ENCODE data around the gene IRF4. TPM values are rescaled to one million over a fixed set of nuclear protein-coding genes. Genes with fewer than 3 reads are reported as not detected.
A peak's percentile ranks its signal among the peaks of the same experiment; 100 is the strongest.

IRF4 gene
- total RNA-seq, 2 experiments from 2014 or later: 94.2 to 95.1 TPM

GRCh38 chr6:348860-349396 lies 42.6 kb upstream of the IRF4 start:
- Mint-ChIP-seq H3K4me1 (peaks cover 6% of the 10 kb centered on the region), H3K36me3 (peaks cover 8% of the 10 kb centered on the region), H3K27ac (no peak overlapping the region), H3K9me3 (no peaks in the 10 kb centered on the region), H3K27me3 (no peaks in the 10 kb centered on the region), H3K4me3 (no peak overlapping the region)
- DNase-seq: no peak
- POLR2A ChIA-PET: no interaction called here
- ATAC-seq (ENCODE audit: low read depth): no peak

DNA sequence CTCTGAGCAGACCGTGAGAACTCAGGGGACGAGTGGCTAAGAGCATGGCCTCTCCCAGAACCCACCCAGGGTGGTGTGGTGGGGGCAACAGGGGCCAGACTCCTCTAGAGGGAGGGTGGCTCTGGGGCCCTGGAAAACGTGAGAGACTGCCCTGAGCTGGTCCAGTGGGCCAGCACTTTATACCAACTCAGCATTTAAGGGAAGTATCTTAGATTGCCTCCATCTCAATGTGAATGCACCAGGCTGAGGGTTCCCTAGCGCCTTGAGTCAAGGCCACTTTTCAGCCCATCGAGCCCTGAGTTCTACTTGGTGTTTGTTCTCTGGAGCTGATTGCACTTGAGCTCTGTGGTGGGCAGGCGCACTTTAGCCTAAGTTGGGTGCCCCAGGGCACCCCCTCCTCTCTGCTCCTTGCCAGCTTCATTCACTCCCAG lies 42.0 kb upstream of the IRF4 start:
- no peaks in the 10 kb centered on the region for H3K27me3 Mint-ChIP-seq
- H3K4me1 Mint-ChIP-seq: peaks cover 5% of the 10 kb centered on the region
- ATAC-seq (ENCODE audit: low read depth): no peak
- H3K4me3 Mint-ChIP-seq: no peak overlapping the region
- no peak overlapping the region for H3K27ac Mint-ChIP-seq
- POLR2A ChIA-PET: interaction anchor here (1.0 kb wide), 1 partner anchor 42 kb away, joined by 3 read pairs; the partner anchor contains the start of gene IRF4
- H3K9me3 Mint-ChIP-seq: no peaks in the 10 kb centered on the region
- no peak for DNase-seq
- peaks cover 8% of the 10 kb centered on the region for H3K36me3 Mint-ChIP-seq

DNA sequence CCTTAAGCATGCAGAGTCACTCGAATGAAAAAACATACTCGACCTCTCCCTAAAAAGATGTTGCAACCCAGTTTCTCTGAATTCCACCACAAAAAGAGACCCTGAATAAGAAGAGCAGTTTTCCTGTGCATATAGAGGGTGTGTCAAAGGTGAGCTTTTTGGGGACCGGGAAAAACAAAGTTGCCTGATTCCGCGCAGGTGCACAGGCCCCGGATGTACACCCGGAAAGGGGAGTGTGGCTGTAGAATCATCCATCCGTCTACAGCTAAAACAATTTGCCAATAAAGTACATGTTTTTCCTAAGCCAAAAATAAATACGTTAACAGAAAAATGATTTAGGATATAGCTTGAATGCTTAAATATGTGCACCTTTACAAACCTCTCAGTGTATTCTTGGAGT lies 41.2 kb upstream of the IRF4 start:
- ATAC-seq (ENCODE audit: low read depth) (no peak), DNase-seq (no peak)
- POLR2A ChIA-PET: interaction anchor here (1.0 kb wide), 1 partner anchor 41 kb away, joined by 3 read pairs; the partner anchor contains the start of gene IRF4
- Mint-ChIP-seq H3K27ac (no peak overlapping the region), H3K4me3 (no peak overlapping the region), H3K27me3 (no peaks in the 10 kb centered on the region), H3K9me3 (no peaks in the 10 kb centered on the region), H3K36me3 (peaks cover 8% of the 10 kb centered on the region), H3K4me1 (peaks cover 5% of the 10 kb centered on the region)

DNA sequence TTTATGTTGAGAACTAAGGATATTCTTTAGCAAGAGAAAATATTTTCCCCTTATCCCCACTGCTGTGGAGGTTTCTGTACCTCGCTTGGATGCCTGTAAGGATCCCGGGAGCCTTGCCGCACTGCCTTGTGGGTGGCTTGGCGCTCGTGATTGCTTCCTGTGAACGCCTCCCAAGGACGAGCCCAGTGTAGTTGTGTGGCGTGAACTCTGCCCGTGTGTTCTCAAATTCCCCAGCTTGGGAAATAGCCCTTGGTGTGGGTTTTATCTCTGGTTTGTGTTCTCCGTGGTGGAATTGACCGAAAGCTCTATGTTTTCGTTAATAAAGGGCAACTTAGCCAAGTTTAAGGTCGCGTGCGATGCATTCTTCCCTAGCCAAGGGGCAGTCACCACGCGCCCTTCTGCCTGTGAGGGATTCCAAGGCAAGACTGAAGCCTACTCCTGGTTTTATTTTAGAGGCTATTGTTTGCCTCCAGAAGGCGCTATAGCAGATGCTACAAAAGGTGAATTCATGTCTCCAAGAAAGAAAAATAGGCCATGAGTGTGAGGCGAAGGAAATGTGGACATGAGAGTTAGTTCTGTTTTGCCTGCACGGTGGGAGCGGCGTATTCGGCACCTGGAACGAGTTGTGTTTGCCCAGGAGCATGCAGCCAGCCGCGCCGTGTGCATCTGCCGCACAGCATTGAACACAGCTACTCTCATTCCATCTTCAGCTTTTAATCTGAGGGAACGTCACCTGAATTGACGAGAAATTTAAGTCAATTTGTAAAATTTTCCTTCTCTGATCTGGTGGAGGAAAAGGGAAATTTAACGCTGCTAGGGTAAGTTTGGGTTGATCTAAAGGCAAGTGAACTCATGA lies 40.3 kb upstream of the IRF4 start:
- H3K4me1 Mint-ChIP-seq: peaks cover 5% of the 10 kb centered on the region
- no peak for ATAC-seq (ENCODE audit: low read depth)
- H3K4me3 Mint-ChIP-seq: no peak overlapping the region
- no peaks in the 10 kb centered on the region for H3K27me3 Mint-ChIP-seq
- POLR2A ChIA-PET: no interaction called here
- H3K36me3 Mint-ChIP-seq: peaks cover 8% of the 10 kb centered on the region
- H3K27ac Mint-ChIP-seq: no peak overlapping the region
- DNase-seq: no peak
- H3K9me3 Mint-ChIP-seq: no peaks in the 10 kb centered on the region

DNA sequence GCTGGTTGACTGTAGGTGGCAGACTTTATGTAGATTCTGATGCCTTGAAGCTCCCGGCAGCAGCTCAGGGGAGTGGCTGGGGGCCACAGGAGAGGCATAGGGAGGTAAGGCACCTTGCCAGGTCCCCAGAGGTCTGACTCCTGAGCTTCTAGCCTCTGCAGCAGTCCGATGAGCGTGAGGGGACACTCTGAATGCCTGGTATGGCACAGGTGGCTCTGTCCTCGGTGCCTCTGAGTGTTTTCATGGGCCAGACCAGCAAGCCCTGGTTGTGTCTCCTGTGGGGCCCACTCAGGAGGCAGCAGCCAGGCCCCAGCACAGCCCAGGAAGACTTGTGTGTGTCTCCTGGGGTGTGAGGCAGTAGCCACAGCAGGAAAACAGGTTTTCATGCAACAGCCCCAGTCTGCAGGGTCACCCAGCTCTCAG lies 39.7 kb upstream of the IRF4 start:
- no peak overlapping the region for H3K4me3 Mint-ChIP-seq
- no peak for DNase-seq
- no peaks in the 10 kb centered on the region for H3K9me3 Mint-ChIP-seq
- H3K4me1 Mint-ChIP-seq: peaks cover 7% of the 10 kb centered on the region
- peak overlapping the region; percentile 31 for H3K27ac Mint-ChIP-seq
- no peaks in the 10 kb centered on the region for H3K27me3 Mint-ChIP-seq
- H3K36me3 Mint-ChIP-seq: peaks cover 8% of the 10 kb centered on the region
- POLR2A ChIA-PET: interaction anchor here (0.6 to 1.9 kb wide), 2 partner anchors 13 to 40 kb away, joined by 3 to 8 read pairs; partner anchors contain the start of gene IRF4
- ATAC-seq (ENCODE audit: low read depth): no peak

DNA sequence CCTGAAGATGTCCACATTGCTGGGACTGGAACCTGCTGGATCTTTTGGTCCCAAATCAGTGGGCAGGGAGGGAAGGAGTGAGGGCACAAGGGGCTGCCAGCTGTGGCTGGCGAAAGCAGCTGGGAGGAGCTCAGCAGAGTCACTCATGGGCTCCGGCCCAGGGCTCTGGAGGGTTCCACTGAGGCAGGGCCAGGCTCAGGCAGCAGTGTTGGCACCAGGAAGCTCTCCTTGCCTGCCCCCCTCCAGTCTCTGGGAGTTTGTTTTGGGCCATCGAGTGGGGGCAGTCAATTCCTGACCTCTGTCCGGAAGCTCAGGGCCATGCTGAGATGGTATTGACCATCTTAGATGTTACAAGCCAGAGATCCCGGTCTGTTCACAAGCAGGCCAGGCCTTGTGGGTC lies 39.1 kb upstream of the IRF4 start:
- H3K9me3 Mint-ChIP-seq: no peaks in the 10 kb centered on the region
- POLR2A ChIA-PET: interaction anchor here (0.6 to 1.9 kb wide), 2 partner anchors 14 to 39 kb away, joined by 3 to 8 read pairs; partner anchors contain the start of gene IRF4
- H3K4me1 Mint-ChIP-seq: peaks cover 7% of the 10 kb centered on the region
- ATAC-seq (ENCODE audit: low read depth) (no peak), DNase-seq (no peak)
- no peaks in the 10 kb centered on the region for H3K27me3 Mint-ChIP-seq
- no peak overlapping the region for H3K27ac Mint-ChIP-seq
- H3K36me3 Mint-ChIP-seq: peaks cover 8% of the 10 kb centered on the region
- H3K4me3 Mint-ChIP-seq: no peak overlapping the region

DNA sequence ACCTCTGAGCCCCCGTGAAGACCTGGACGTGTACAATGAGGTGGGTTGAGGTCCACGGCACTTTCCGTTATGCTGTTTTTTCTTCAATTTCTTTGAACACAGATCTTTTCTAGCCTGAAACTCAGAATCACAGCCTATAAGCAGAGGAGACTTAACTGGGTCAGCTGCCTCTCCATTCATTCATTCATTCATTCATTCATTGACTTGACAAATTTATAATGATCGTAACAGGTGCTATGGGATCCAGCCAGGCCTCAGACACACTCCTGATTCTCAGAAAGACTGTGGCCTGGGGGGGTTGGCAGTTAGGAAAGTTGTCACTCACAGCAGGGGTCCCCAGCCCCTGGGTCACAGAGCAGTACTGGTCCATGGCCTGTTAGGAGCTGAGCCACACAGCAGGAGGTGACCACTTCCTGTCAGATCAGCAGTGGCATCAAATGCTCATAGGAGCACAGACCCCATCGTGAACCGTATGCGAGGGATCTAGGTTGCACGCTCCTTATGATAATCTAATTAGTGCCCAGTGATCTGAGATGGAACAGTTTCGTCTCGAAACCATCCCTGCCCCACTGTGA lies 38.6 kb upstream of the IRF4 start:
- no peak overlapping the region for H3K27ac Mint-ChIP-seq
- no peaks in the 10 kb centered on the region for H3K27me3 Mint-ChIP-seq
- H3K4me1 Mint-ChIP-seq: peaks cover 7% of the 10 kb centered on the region
- H3K9me3 Mint-ChIP-seq: no peaks in the 10 kb centered on the region
- H3K36me3 Mint-ChIP-seq: peaks cover 8% of the 10 kb centered on the region
- no peak overlapping the region for H3K4me3 Mint-ChIP-seq
- DNase-seq (no peak), ATAC-seq (ENCODE audit: low read depth) (peak; percentile 32)
- POLR2A ChIA-PET: interaction anchor here (1.0 to 1.9 kb wide), 2 partner anchors 14 to 39 kb away, joined by 4 to 8 read pairs; partner anchors contain the start of gene IRF4

DNA sequence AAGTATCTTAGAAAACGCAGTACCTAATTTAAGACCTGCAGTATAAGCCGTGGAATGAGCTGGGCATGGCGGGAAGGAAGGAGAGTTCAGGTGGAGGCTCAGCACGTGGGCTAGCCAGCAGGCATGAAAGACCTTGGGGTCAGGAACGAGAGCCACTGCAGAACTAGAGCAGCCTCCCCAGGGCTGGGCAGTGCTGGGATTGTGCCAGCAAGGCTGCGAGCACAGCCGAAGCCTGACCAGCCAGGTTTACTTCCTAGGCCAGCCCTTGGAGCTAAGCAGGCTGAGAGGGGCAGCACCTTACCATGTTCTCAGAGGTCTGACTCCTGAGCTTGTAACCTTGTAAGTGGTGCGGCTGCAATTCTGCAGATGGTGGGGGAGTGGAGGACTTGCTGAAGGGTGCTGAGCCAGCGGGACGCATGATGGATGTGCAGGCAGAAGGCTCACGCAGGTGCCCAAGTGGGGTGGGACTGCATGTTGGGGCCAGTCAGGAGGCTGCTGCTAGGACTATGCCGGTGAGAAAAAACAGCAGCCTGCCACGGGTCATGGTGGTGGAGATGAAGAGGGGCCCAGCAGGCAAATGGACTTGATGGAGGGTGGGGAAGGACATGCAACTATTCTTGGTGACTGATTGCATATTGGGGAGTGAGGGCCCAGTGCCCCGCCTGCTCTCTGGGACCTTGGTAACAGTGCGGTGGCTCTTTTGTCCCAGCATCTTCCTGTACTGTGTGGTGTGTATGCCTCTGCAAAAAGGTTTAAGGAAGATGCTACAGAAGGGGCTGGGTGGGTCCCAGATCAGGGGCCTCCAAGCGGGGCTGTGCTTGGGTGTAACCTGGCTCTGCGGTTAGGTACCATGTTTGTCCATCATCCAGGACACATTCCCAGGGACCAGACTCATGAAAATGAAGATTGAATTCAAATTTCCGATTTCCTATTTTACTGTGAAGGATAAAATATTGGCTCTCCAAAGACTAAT lies 37.6 kb upstream of the IRF4 start:
- ATAC-seq (ENCODE audit: low read depth) (no peak), DNase-seq (no peak)
- Mint-ChIP-seq H3K27me3 (no peaks in the 10 kb centered on the region), H3K9me3 (no peaks in the 10 kb centered on the region), H3K27ac (no peak overlapping the region), H3K36me3 (peaks cover 5% of the 10 kb centered on the region), H3K4me1 (peaks cover 7% of the 10 kb centered on the region), H3K4me3 (no peak overlapping the region)
- POLR2A ChIA-PET: interaction anchor here (1.0 to 1.9 kb wide), 2 partner anchors 15 to 38 kb away, joined by 4 to 8 read pairs; partner anchors contain the start of gene IRF4

DNA sequence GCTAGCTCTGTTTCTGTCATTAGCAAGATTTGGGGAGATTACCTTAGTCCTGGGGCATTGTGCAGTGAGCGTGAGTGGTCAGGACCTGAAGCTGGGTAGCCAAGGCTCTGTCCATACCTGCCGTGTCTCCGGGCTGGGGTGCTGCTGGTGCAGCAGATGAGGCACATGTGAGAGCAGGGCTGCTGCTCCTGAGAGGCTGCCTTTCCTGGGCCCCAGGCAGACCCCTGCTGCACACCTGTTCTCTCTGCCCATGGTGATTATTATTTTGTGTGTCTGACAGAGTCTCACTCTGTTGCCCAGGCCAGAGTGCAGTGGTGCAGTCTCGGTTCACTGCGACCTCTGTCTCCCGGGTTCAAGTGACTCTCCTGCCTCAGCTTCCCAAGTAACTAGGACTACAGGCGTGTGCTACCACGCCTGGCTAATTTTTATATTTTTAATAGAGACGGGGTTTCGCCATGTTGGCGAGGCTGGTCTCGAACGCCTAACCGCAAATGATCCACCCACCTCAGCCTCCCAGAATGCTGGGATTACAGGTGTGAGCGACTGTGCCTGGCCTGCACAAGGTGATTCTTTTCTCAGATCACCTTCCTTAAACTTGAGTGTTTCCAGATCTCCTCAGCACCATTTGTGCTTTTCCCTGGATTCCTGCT lies 36.8 kb upstream of the IRF4 start:
- Mint-ChIP-seq H3K27ac (no peak overlapping the region), H3K4me3 (no peak overlapping the region), H3K9me3 (no peaks in the 10 kb centered on the region), H3K27me3 (no peaks in the 10 kb centered on the region), H3K4me1 (peaks cover 7% of the 10 kb centered on the region), H3K36me3 (peaks cover 1% of the 10 kb centered on the region)
- POLR2A ChIA-PET: no interaction called here
- ATAC-seq (ENCODE audit: low read depth) (no peak), DNase-seq (no peak)

DNA sequence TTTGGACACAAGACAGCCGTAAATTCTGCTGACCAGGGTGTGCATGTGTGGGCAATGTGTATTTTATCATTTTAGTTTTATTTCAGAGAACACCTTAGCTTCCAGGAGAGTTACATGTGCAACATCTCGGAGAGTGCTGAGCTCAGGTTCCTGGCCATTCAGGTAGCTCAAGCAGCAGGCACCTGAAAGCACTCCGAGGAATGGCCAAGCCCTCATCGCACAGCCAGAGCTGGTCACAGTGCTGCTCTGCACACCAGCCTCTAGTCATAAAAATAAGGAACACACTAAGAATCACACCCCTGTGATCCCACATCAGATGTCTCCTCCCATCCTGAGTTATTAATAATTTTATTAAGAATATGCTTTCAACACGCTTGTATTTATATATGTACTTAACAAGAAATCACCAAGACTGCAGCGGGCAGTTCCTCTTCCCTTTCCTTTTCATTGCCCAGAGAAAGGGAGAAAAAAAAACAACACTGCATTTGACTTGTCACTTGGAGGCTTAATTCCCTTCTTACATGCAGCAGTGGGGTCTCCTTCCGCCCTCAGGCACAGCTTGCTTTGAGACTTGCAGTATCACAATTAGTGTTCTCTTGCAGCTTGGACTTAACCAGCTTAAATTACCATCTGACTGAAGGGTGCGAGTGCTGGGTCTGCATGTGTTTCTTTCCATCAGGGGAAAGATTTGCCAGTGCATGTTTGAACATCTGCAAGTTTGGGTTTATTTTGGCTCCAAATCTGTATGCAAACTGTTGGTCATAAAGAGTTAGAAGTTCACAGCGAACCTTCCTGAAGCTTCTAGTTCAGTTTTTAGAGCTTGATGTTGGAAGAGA lies 36.0 kb upstream of the IRF4 start:
- POLR2A ChIA-PET: no interaction called here
- H3K27ac Mint-ChIP-seq: no peak overlapping the region
- H3K4me3 Mint-ChIP-seq: no peak overlapping the region

GRCh38 chr6:356828-357251 lies 34.7 kb upstream of the IRF4 start:
- POLR2A ChIA-PET: no interaction called here
- H3K4me3 Mint-ChIP-seq: no peak overlapping the region
- H3K27me3 Mint-ChIP-seq: no peaks in the 10 kb centered on the region
- no peak for ATAC-seq (ENCODE audit: low read depth)
- peaks cover 7% of the 10 kb centered on the region for H3K4me1 Mint-ChIP-seq
- no peak for DNase-seq
- no peaks in the 10 kb centered on the region for H3K9me3 Mint-ChIP-seq
- H3K27ac Mint-ChIP-seq: no peak overlapping the region
- H3K36me3 Mint-ChIP-seq: no peaks in the 10 kb centered on the region

More for the DNA sequence above, 36.0 kb upstream of the IRF4 start:
- Mint-ChIP-seq H3K9me3 (no peaks in the 10 kb centered on the region), H3K27me3 (no peaks in the 10 kb centered on the region), H3K4me1 (peaks cover 7% of the 10 kb centered on the region), H3K36me3 (no peaks in the 10 kb centered on the region)
- DNase-seq (no peak), ATAC-seq (ENCODE audit: low read depth) (no peak)
